HS-27A (cell line): Measurements from ENCODE around the gene GLRX.
A peak's percentile ranks its signal among the peaks of the same experiment; 100 is the strongest.

Experiments used
- DNase-seq: peaks from one replicate; pipeline ENCODE4 v3.0.0-alpha.2; 2012; ENCODE audit warnings: low read depth, missing footprints

Gene GLRX

DNA sequence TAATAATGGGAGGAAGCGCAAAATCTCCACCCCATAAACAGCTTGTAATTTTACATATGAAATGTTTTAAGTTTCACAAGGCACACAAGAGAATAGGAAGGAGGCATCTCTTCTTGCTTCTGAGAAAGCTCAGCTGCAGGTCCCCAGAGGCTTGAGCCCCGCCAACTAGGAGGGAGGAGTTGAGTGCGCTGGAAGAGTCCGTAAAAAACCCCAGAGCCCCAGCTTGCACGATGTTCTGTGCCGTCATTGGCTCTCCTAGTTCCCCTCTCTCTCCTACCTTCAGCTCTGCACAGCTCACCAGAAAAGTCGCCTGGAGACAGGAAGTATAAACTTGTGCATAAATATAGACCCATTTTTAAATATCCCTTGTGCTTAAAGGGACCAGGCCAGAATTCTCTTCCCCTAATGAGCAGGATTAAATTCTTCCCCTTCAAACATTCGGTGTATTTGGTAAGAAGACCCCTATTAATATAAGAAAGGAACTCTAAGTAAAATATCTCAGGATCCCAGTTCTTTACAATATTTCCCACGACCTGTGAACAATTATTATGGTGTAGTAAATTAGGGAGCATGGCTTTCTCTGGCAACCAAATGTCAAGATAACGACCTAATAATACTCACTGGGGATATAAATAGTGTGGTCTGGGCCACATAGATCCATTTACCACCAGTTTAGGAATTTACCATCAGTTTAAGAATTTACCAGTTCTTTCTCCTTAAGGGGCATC, 13.7 kb downstream of the GLRX start:
- no peak for DNase-seq

DNA sequence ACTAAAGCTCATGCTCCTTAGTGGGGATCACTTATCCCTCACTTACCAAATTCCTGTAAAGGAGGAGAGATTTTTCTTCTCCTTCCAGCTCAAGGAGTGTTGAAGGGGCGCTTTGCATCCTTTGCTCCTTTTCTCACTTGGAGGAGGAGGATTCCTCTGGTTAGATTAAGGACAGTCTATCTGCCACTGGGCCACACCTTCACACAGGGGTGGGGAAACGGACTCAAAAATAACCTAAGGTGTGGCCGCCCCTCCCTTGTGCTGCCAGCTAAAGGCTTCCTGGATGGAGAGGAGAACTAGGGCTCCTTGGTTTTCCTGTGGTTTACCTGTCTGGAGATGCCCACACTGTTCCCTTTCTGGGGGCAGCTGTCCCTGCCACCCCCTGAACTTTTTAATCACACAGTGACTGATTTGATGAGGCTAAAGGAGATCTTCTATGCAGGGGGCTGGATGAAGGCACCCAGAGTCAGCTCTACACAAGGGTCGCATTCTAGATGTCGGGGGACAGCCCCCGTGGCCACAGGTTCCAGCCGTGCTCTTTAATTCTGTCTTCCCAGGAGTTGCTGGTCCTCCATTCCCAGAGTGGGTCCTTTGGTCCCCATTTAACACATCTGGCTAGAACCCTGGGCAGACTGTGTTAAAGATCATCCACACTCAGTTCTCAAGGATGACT, 14.4 kb downstream of the GLRX start:
- DNase-seq, result no peak

DNA sequence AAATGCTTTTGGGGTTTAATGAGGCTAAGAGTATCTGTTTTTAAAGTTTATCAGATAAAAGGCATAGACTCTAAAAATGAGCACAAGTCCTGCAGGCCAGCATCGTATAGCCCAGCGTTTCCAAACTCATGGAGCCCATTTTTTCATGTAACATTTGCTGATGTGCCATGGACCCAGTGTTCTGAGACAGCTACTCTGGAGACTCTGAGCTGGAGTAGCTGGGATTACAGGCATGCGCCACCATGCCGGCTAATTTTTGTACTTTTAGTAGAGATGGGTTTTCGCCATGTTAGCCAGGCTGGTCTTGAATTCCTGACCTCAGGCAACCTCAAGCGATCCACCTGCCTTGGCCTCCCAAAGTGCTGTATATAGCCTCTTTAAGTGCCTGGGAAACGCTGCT, 15.8 kb downstream of the GLRX start:
- no peak for DNase-seq

DNA sequence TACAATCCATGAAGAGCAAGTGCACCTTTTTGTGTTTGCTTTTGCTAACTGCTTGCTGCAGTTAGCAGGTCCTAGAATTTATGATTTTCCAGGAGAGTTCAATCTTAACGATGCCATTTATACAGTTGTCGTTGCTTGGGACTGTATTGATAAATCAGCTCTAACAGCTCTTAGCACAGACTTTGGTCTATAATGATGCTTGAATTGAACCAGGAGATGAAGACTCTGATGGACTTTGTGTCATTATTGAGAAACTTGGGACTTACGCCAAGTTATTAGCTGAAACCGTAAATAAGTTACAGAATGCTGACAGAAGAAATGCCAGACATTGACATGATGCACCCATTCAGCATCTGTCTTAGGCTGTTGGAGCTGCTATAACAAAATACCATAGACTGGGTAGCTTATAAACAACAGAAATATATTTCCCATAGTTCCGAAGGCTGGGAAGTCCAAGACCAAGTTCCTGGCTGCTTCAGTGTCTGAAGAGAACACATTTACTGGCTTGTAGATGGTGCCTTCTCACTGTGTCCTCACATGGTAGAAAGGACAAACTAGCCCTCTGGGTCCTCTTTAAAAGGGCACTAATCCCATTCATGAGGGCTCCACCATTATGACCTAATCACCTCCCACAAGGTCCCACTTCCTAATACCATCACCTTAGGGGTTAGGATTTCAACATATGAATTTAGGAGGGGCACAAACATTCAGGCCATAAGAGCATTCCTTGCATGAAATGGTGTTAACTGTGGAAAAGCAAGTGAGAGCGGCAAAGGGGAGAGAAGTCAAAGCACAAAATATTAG, 17.6 kb downstream of the GLRX start:
- no peak for DNase-seq

DNA sequence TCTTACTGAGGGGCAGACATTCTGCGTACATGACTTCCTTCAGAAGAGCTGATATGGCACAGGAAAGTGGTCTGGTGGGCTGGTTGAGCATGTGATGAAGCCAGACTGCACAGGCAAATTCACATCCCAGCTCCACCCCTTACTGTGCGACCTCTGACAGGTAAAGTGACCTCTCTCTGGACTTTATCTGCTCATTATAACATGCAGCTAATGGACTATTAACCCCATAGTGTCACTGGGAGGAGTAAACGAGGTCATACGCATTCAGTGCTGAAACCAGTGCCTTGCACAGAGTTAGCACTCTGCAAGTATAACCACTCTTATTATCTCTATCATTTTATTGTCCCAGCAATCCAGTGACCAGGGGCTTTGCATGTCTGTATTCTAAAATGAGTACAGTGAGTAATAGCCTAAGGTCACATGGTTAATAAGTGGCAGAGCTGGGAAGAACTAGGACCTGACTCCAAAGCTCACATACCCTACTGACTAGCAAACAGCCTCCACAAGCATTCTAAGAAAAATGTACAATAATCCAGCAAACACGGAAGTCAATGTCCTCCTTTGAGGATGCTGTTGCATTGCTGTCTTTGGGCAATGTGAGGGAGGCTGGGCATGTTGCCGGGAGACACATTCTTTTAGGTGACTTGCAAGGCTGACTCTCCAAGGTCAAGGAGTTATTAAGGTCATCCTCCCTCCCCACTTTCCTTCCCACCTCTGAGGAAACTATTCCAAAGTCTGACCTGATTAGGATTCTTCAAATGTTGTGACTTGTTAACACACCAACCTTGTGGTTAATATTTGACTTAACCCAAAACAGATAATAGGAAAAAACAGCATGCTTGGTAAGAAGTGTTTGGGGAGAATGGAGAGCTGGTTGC, 19.0 kb downstream of the GLRX start:
- DNase-seq, result no peak

DNA sequence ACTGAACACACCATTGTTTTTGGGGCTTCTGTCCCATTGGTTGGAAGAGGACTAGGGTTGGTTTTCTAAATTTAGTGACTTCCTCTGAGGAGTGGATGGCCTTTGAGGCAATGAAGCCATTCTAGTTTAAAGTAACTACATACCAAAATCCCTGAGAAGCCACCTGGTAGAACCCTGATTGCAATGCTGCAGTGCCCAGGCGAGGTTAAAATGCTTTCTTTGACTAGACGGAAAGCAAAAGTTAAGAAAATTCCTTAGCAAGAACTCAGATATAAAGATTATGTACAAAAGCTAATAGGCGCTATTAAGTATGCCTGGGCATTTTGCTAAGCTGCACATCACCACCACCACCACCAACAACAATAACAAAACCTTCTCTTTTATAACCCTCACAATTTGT, 20.6 kb downstream of the GLRX start:
- DNase-seq, result no peak

DNA sequence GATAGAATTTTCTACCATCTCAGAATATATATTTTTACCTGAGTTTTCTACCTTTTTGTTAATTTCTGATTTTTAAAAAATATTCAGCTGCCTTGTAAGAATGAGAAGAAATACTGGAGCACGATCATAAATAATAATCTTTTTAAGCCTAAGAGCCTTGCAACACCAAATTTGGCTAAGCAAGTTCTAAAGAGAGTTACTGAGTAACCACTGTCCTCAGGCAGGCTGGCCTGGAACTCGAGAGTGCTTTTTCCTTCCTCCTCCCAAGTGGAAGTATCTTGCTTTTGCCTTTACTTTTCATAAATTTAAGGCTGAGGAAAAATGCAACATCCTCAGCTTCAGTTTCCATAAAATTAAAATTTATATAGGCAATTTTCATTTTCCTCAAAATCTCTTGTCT, 21.0 kb downstream of the GLRX start:
- no peak for DNase-seq

DNA sequence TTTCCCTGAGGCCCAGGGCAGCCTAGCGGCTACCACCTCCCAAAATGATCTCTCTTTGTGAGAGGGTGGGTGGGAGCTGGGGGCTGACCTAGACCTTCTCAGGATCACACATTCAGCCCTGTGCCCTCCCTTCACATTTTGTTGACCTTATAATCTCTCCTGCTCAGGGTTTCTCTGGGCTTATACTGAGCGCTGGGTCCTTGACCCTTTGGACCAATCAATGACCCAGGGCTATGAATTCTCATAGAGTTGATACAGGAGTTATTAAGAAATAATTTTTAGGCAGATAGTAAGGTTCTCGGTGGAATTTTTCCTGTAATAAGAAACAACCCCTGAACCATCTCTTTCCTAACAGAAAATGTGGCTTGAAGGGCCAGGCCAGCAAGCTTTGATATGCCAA, 22.0 kb downstream of the GLRX start:
- DNase-seq, result no peak

DNA sequence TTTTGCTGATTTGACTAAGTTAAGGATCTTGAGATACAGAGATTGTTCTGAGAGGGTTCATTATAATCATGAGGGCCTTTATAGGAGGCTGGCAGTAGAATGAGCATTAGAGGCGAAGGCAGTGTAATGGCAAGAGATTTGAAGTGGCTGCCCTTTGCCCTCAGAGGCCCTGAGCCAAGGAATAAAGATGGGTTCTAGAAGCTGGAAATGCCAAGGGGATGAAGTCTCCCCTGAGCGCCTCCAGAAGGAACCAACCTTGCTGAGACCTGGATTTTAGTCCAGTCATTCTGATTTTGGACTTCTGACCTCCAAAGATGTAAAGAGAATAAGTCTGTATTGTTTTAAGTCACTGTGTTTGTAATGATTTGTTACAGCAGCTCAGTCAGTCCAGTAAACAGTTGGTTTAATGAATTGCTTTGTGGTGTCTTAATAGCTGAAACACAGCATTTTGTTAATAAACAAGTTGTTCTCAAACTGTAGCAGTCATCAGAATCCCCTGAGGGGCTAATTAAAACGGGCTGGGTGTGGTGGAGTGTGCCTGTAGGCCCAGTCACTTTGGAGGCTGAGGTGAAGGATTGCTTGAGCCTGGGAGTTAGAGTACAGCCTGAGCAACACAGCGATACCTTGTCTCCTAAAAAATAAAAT, 23.2 kb downstream of the GLRX start:
- DNase-seq, result no peak

DNA sequence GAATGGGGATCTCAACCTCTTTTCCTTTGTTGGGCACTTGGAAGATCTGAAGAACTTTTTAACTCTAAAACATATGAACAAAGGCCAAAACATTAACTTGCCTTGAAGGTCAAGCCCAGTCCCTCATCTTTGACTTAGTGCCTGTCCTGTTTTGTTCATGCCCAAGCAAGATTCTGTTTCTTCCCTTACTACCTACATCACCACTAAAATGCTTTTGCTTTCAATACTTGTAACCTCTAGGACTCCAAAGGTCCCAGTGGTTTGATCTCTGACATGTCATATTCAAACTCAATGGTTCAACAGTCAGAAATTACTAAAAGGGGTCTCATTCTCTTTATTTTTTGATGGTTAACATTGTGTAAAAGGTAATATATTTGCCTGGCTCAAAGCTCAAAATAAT, 24.0 kb downstream of the GLRX start:
- DNase-seq, result no peak

DNA sequence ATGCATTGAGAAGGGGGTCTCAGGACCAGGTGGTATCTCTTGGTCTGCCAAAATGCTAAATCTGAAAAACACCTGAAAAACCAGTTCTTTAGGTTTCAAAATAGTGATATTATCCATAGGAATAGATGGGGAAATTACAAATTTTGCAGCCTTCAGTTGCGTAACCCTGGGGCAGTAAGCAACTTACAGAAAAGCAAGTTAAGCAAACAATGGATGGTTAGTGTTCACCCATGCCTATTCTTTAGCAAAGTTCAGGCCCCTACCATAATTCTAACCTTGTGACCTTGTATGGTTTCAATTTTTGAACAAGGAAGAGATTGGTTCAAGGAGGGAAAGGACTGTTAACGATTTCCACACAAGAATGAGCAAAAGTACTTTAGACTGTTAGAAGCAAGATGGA, 24.5 kb downstream of the GLRX start:
- DNase-seq, result no peak

DNA sequence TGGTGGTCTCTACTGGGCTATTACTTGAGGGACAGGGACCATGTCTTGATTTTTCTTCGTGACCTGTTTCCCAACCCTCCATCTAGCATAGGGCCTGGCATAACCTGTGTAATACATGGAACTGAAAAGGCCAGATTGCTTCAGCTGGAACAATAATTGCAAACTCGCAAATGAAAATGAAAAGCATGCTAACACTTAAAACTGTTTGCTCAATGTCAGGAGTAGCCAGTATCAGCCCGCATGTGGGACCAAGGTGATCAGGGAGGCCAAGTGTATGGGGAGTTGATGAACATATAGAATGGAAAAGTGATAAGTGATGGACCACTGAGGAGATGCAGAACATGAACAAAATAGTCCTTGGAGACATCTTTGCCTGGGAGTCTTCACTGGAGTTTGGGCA, 25.2 kb downstream of the GLRX start:
- DNase-seq, result no peak

DNA sequence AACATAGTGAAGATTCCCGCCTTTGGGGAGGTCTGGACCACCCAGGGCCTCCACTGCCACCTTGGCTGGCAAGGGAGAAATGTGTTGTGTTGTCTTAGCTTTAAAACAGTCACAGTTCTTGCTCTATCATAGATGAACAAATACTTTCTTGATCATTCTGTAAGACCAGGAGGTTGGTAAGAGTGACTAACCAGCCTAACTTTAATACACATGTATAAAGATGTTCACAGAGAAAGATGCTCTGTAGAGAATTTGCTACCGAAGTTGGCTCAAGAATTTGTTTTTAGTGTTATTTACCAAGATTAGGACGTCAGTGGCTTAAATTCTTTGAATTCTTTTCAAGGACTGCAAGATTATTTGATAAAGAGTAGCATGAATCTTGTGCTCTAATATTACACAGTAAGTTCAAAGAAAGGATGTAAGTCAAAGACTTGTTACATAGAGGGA, 28.4 kb downstream of the GLRX start:
- DNase-seq, result peak; percentile 22

DNA sequence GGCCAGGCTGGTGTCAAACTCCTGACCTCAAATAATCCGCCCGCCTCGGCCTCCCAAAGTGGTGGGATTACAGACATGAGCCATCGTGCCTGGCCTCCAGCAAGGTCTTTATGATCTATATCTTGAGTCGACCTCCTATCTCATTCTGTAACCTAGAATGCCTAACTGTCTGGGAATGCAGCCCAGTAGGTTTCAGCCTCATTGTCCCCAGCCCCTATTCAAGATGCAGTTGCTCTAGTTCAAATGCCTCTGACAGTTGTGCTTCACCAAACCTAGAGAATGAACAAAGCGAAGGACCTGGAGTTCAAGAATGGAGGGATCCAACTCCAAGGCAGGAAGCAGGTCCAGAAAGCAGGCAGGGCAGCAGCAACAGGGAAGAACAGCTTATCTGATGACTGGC, 30.8 kb downstream of the GLRX start:
- DNase-seq, result no peak

DNA sequence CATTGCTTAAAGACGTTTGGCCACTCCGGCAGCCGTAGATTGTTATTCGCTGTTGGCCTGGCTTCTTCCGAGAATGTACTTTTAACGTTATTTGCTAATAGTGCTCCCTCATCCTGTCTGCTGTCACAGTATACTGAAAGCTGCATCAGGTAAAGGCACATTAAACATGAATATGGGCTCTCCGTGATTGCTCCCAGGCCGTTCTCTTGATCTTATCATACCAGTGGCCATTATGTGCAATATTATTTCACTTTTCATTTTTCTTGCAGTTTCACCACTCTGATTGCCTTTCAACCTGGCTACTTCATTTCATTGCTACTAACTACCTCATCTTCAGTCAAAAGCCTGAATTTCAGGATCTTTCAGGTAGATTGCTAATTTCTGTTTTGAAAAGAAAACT, 34.0 kb downstream of the GLRX start:
- DNase-seq, result no peak

DNA sequence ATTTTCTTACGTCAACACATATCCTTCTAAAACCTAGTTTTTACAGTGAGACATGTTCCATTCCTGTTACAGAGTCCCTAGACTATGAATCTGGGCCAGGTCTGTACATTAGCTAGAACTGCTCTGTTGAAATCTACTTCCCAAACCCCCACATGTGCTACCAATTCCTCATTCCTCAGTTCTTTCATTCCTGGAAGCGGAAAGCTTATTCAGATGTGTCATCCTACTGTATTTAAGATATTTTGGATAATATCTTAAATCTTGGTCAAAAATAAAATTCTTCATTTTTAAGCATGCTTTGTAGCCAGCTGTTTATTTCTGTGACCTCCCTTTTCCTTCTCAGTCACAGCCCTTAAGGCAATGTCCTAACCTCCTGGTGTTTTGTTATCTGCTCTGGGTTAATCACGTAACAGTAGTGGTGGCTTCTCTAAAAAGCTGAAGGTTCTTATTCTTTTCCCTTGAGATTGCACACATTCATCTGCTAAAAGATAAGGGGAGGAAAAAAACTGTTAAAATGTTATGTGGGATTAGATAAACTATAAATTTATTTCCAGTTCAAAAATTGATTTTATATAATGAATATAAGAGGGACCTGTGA, 35.6 kb downstream of the GLRX start:
- no peak for DNase-seq

DNA sequence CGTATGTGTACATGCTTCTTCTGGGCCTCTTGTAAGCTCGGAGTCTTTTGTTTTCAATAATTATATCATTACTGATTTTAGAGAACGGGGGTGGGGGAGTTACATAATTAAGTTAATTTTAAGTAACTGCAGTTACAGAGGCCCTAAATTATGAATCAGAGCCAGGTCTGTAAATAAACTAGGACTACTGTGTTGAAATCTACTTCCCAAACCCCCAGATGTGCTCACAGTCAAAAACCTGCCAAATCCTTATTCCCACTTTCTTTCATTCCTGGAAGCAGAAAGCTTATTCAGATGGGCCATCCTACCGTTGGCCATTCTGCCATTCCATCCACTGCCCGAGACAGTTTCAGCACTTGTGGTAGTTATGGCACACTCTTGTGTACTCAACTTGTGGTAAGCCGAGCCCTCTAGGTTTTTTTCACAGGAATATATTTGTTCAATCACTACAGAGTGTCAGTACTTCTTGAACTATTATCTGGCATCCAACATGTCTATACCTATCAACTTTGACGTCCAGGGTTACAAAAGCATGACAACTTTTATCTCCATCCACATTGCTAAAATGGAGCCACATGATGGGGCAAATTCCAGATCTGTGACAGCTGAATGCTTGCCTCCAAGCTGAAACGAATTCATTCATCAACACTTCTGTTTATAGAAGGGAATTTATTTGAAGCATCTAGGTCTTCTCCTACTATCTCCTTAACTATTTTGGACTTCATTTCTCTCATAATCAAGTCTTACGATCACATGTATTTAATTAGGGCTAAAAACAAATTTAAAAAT, 37.8 kb downstream of the GLRX start:
- DNase-seq, result no peak

DNA sequence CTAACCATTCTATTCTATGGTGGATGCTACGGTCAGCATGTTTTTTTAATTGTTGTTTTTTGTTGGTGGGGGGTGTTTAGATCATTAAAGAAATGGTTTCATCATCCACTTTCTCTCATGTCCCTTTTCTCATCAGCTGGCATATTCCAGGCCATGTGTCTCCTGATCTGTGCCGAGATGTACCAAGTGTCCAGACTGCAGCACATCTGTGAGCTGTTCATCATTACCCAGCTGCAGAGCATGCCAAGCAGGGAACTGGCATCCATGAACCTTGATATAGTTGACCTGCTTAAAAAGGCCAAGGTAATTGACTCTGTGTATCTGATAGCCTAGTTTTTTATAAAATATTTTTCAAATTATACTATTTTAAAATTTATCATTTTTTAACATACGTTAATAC, 38.9 kb downstream of the GLRX start:
- DNase-seq, result no peak

DNA sequence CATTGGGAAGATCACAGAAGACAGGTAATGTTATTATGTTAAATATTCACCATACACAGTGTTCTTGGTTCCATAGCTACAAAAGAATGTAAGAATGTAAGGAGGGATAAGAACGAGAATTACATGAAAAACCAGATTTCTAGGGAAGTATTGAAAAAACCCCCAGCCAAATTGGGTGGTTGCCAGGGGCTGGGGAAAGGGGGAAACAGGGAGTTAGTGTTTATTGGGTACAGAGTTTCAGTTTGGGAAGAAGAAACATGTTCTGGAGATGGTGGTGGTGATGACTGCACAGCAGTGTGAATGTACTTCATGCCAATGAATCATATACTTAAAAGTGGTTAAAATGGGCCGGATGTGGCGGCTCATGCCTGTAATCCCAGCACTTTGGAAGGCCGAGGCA, 40.3 kb downstream of the GLRX start:
- DNase-seq, result no peak

DNA sequence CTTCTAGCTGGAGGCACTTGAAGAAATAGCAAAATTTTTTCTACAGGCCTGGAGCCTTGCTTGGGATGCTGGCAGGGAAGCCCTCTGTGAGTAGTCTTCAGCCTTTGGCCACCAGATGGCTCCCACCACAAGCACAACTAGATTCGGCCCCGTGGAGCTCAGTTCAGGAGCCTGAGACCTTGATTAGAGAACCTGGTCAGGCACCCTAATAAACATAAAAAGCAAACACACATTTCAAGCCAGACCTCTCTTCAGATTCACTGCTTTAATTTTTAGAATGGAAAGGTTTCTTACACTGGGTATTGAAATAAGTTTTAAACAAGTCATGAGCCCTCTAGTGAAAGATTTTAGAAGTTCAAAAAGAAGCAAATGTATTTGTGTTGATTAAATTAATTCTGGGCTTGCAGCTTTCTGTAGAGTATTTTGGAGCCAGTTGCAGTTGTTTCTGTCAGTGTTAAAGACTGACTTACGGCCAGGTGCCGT, 41.4 kb downstream of the GLRX start:
- no peak for DNase-seq
